K562 (cell line): Measurements from ENCODE around the gene AIMP1. TPM values are rescaled to one million over a fixed set of nuclear protein-coding genes. Genes with fewer than 3 reads are reported as not detected.

ENCODE experiments used
- DIDO1 ChIP-seq: fragments of 450-650 bp; IDR thresholded peaks from 2 replicates; pipeline ENCODE4 v1.6.1; 2016; ENCODE audit warnings: low read depth, missing biosample characterization, missing genetic modification characterization
- FOXK2 ChIP-seq, 2 experiments: fragments of 450-650 bp; IDR thresholded peaks in 1 of 2; conservative IDR thresholded peaks in 1 of 2; 2 replicates each; pipeline ENCODE4 v1.6.1; 2016; ENCODE audit warnings: low read depth in 2 of 2, mild to moderate bottlenecking in 1 of 2
- RAD51 ChIP-seq: fragments of 450-650 bp; IDR thresholded peaks from 2 replicates; pipeline ENCODE4 v1.7.1; 2016; ENCODE audit warnings: low read depth, mild to moderate bottlenecking, borderline replicate concordance
- SUPT5H ChIP-seq: fragments of 450-650 bp; IDR thresholded peaks from 2 replicates; pipeline ENCODE4 v1.6.1; 2016
- TBL1XR1 ChIP-seq, 2 experiments: IDR thresholded peaks; 2 replicates each; pipeline ENCODE4 v1.6.1; 2012; ENCODE audit warnings: improper control_type of control experiment in 2 of 2, low read length in 2 of 2, mild to moderate bottlenecking in 1 of 2
- WHSC1 ChIP-seq: IDR thresholded peaks from one replicate; pipeline ENCODE4 v1.6.1; 2012; ENCODE audit warnings: low read length, control low read depth, inconsistent platforms
- polyA plus RNA-seq, 8 experiments: library from polyadenylated mRNA; depleted of rRNA in 4 of 8; stranded (reverse) in 5 of 8; unstranded in 3 of 8; fragments of >200 nt; fragmentation: Nextera tagmentation in 2 of 8; fragmentation: Illumina TruSeq in 1 of 8; extraction: Ambion mirVana in 2 of 8; extraction: Trizol in 1 of 8; gene quantifications; 2 replicates each; pipeline versions ENCODE4 v1.2.1 to v1.2.3, GENCODE V29; 2011 to 2014; ENCODE audit warnings: inconsistent platforms in 1 of 8, missing spikeins in 1 of 8
- total RNA-seq, 7 experiments: library from RNA; depleted of rRNA in 6 of 7; stranded (reverse); fragments of >200 nt in 6 of 7; fragmentation: Illumina TruSeq in 2 of 7; extraction: Trizol in 2 of 7; gene quantifications; 2 replicates each; pipeline versions ENCODE4 v1.2.1 to v1.2.3, GENCODE V29; 2011 to 2021; ENCODE audit warnings: low replicate concordance in 1 of 7
- TF ChIP-seq, protein P1 (sequence below): IDR thresholded peaks from 2 replicates; pipeline ENCODE4 v1.6.1; 2011; ENCODE audit warnings: borderline replicate concordance, low read depth, mild to moderate bottlenecking, moderate library complexity, low read length; ENCODE audit not compliant: insufficient read depth, poor library complexity, severe bottlenecking
- TF ChIP-seq, protein P2 (sequence below): sonication (generic); formaldehyde crosslinking; IDR thresholded peaks from 2 replicates; pipeline ENCODE4 v1.4.0; 2020; ENCODE audit warnings: mild to moderate bottlenecking, missing genetic modification reagents
- TF ChIP-seq, protein P3 (sequence below), 2 experiments: IDR thresholded peaks; 2 replicates each; pipeline ENCODE4 v1.6.1; 2011; ENCODE audit warnings: borderline replicate concordance in 1 of 2, control low read depth in 1 of 2, low read depth in 1 of 2, low read length in 1 of 2, mild to moderate bottlenecking in 1 of 2, mixed read lengths in 1 of 2, moderate library complexity in 1 of 2; ENCODE audit not compliant: insufficient read depth in 1 of 2, insufficient read length in 1 of 2, poor library complexity in 1 of 2, severe bottlenecking in 1 of 2; ENCODE audit errors: extremely low read depth in 1 of 2
- TF ChIP-seq, protein P4 (sequence below): fragments of 250-450 bp; sonication (Bioruptor Pico); IDR thresholded peaks from 2 replicates; pipeline ENCODE4 v1.4.0; 2020; ENCODE audit warnings: mild to moderate bottlenecking
- TF ChIP-seq, protein P5 (sequence below), 3 experiments: fragments of 200-800 bp in 1 of 3; fragments of 250-450 bp in 1 of 3; fragments of 450-650 bp in 1 of 3; sonication (Bioruptor Pico) in 1 of 3; sonication (Bioruptor generic) in 1 of 3; formaldehyde crosslinking in 1 of 3; IDR thresholded peaks; 2 replicates each; pipeline versions ENCODE4 v1.6.1 to v1.8.0; 2016 to 2022; ENCODE audit warnings: mild to moderate bottlenecking in 2 of 3, missing genetic modification characterization in 2 of 3, missing compliant biosample characterization in 1 of 3, moderate library complexity in 1 of 3
- TF ChIP-seq, protein P6 (sequence below): fragments of 450-650 bp; IDR thresholded peaks from 2 replicates; pipeline ENCODE4 v1.7.0; 2016; ENCODE audit warnings: borderline replicate concordance

AIMP1 gene
- total and polyA plus RNA-seq, 9 of the 15 experiments (the other 6 are each of a cell fraction or from before 2014, with no cell fraction given): 39.9 to 141 (median 70.1) TPM

DNA sequence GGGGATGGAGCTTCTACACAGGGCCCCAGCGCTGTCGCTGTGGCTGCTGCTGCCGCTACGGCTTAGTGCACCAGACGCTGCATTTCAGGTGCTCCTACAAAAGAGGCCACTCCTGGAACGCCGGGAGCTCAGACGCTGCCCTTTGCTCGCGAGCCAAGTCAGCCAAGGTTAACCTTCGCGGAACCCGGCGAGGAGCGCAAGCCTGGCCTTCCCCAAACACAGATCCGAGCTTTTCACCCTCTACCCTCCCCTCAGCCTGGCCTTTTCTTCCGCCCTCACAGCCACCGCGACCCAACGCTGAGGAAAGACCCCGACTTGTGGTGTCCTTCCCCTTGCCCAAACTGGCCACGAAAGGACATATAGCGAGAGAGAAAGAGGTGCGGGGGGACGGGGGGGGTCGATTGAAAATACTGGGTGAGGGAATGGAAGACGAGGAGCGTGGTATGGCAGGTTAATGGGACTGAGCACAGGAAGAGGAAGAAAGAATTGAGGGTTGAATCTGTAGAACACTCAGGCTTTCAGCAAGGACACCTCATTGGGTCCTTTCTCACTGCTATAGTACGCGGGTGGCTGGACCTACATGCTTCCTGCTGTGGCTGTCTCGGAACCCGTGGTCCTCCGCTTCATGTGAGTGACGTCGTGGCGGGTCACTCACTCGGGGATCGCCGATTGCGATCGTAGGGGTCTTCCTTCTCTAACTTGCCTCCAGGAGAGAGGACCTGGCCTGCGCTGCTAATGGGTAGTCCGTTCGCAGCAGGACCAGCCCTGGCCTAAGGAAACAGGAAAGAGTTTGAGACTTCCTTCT is at the start of gene AIMP1, which contains the start of gene TBCK (continued):
- TF ChIP-seq, protein P1, sequence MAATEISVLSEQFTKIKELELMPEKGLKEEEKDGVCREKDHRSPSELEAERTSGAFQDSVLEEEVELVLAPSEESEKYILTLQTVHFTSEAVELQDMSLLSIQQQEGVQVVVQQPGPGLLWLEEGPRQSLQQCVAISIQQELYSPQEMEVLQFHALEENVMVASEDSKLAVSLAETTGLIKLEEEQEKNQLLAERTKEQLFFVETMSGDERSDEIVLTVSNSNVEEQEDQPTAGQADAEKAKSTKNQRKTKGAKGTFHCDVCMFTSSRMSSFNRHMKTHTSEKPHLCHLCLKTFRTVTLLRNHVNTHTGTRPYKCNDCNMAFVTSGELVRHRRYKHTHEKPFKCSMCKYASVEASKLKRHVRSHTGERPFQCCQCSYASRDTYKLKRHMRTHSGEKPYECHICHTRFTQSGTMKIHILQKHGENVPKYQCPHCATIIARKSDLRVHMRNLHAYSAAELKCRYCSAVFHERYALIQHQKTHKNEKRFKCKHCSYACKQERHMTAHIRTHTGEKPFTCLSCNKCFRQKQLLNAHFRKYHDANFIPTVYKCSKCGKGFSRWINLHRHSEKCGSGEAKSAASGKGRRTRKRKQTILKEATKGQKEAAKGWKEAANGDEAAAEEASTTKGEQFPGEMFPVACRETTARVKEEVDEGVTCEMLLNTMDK: no peak
- TF ChIP-seq, protein P2, sequence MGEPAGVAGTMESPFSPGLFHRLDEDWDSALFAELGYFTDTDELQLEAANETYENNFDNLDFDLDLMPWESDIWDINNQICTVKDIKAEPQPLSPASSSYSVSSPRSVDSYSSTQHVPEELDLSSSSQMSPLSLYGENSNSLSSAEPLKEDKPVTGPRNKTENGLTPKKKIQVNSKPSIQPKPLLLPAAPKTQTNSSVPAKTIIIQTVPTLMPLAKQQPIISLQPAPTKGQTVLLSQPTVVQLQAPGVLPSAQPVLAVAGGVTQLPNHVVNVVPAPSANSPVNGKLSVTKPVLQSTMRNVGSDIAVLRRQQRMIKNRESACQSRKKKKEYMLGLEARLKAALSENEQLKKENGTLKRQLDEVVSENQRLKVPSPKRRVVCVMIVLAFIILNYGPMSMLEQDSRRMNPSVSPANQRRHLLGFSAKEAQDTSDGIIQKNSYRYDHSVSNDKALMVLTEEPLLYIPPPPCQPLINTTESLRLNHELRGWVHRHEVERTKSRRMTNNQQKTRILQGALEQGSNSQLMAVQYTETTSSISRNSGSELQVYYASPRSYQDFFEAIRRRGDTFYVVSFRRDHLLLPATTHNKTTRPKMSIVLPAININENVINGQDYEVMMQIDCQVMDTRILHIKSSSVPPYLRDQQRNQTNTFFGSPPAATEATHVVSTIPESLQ (CRISPR knock-in tag): no peak
- TF ChIP-seq FOXK2 (conservative IDR thresholded peaks at IDR 0.05 in 1 of 2, IDR thresholded peaks at IDR 0.05 in 1 of 2; ENCODE audit: low read depth in 2 of 2) (peak; percentile 89 to 90), WHSC1 (no peak), TBL1XR1 (IDR thresholded peaks at IDR 0.05; ENCODE audit: low read length in 2 of 2) (peak; percentile 41 to 59; a peak in 2 of 4 replicates), SUPT5H (peak; percentile 86), RAD51 (no peak), DIDO1 (tag) (peak; percentile 99)
- TF ChIP-seq, protein P3, sequence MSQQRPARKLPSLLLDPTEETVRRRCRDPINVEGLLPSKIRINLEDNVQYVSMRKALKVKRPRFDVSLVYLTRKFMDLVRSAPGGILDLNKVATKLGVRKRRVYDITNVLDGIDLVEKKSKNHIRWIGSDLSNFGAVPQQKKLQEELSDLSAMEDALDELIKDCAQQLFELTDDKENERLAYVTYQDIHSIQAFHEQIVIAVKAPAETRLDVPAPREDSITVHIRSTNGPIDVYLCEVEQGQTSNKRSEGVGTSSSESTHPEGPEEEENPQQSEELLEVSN (IDR thresholded peaks at IDR 0.05; ENCODE audit: borderline replicate concordance in 1 of 2, extremely low read depth in 1 of 2, insufficient read depth in 1 of 2, insufficient read length in 1 of 2, low read depth in 1 of 2, low read length in 1 of 2, poor library complexity in 1 of 2, severe bottlenecking in 1 of 2): peak; percentile 15 to 17
- TF ChIP-seq, protein P4, sequence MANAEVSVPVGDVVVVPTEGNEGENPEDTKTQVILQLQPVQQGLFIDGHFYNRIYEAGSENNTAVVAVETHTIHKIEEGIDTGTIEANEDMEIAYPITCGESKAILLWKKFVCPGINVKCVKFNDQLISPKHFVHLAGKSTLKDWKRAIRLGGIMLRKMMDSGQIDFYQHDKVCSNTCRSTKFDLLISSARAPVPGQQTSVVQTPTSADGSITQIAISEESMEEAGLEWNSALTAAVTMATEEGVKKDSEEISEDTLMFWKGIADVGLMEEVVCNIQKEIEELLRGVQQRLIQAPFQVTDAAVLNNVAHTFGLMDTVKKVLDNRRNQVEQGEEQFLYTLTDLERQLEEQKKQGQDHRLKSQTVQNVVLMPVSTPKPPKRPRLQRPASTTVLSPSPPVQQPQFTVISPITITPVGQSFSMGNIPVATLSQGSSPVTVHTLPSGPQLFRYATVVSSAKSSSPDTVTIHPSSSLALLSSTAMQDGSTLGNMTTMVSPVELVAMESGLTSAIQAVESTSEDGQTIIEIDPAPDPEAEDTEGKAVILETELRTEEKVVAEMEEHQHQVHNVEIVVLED: no peak
- TF ChIP-seq, protein P5, sequence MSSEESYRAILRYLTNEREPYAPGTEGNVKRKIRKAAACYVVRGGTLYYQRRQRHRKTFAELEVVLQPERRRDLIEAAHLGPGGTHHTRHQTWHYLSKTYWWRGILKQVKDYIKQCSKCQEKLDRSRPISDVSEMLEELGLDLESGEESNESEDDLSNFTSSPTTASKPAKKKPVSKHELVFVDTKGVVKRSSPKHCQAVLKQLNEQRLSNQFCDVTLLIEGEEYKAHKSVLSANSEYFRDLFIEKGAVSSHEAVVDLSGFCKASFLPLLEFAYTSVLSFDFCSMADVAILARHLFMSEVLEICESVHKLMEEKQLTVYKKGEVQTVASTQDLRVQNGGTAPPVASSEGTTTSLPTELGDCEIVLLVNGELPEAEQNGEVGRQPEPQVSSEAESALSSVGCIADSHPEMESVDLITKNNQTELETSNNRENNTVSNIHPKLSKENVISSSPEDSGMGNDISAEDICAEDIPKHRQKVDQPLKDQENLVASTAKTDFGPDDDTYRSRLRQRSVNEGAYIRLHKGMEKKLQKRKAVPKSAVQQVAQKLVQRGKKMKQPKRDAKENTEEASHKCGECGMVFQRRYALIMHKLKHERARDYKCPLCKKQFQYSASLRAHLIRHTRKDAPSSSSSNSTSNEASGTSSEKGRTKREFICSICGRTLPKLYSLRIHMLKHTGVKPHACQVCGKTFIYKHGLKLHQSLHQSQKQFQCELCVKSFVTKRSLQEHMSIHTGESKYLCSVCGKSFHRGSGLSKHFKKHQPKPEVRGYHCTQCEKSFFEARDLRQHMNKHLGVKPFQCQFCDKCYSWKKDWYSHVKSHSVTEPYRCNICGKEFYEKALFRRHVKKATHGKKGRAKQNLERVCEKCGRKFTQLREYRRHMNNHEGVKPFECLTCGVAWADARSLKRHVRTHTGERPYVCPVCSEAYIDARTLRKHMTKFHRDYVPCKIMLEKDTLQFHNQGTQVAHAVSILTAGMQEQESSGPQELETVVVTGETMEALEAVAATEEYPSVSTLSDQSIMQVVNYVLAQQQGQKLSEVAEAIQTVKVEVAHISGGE (CRISPR knock-in tag; IDR thresholded peaks at IDR 0.05): peak in 1 of 3 experiments; percentile 37; a peak in 1 of 6 replicates
- TF ChIP-seq, protein P6, sequence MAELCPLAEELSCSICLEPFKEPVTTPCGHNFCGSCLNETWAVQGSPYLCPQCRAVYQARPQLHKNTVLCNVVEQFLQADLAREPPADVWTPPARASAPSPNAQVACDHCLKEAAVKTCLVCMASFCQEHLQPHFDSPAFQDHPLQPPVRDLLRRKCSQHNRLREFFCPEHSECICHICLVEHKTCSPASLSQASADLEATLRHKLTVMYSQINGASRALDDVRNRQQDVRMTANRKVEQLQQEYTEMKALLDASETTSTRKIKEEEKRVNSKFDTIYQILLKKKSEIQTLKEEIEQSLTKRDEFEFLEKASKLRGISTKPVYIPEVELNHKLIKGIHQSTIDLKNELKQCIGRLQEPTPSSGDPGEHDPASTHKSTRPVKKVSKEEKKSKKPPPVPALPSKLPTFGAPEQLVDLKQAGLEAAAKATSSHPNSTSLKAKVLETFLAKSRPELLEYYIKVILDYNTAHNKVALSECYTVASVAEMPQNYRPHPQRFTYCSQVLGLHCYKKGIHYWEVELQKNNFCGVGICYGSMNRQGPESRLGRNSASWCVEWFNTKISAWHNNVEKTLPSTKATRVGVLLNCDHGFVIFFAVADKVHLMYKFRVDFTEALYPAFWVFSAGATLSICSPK: no peak
